D341Med (cell line): ENCODE measurements around the gene NOTCH2.
"Not testable (repeated sequence)": the region's sequence is repeated elsewhere in the genome, so short reads cannot be mapped to it uniquely, and the experiment has no call there.

ENCODE experiments used
- DNase-seq: peaks from one replicate; pipeline ENCODE4 v3.0.0; 2012; ENCODE audit warnings: low spot score

The NOTCH2 gene

DNA sequence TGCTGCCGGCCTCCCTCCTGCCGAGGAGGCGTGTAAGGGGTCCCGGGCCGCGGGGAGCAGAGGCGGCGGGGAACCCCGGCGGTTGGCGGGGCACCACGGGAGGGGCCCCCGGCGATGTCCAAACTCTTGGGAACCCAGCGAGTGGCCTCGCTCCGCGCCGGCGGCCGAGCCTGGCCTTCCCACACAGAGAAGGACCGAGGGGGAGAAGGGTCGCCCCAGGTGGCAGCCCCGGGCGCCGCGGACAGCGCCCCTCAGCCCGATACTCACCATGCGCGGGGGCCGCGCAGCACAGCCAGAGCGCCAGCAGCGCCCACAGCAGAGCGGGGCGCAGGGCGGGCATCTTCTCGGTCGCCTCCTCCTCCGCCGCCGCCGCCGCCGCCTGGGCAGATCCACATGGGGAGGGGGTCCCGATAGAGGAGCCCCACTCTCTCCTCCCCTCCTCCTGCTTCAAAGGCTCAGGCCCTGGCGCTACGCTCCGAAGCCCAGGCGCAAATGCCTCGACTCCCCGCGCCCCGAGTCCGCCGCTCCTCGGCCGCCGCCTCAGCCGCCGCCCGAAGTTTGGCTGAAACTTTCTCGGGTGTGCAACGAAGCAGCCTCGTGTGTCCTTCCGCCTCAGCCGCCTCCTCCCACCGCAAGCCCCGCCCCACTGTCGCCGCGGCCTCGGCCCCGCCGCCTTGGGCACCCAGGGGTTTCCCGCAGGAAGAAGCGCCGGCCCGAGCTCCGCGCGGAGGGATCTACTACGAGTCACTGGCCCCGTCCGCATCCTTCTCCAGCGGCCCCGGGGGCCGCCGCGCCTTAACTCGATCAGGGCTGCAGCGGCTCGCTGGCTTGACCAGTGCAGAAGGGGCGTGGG lies at the start of gene NOTCH2:
NOTCH2 (minus strand) TSS at position 596 of the 853 bp plus-strand sequence; CDS start at position 340, 256 bp downstream.
- DNase-seq: not testable (repeated sequence)

DNA sequence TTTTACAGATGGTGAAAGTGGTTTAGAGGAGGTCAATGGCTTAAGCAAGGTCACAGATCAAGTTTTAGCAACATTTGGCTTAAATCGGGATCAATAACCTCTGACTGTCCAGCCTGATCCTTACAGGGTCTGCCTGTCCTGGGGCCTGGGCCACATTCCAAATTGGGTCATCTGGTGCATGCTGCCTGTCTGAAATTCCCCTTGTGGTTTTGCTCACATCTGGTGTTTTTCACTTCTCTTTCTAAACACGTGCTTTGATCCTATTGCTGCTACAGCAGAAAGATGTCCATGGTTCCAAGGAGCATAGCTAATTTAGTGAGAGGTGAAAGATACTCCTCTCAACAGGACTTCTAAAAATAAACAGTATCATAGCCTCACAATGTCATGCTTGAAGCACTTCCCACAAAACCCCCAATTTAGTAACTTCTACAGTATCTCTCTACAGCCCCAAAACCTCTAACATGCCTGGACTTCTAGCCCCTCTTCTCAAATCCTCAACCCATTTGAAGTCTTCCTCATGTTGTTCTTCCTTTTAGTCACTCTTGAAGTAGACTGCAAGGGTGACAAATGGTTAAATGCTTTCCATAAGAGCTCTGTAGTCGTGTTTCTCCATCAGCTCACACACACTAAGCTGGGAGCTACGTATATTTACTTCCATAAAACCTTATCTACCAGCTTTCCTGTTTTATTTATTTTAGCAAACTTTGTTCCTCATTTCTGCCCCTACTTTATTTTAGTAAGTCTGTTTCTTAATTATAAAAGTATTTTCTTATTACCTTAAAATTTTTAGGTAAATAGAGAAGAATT lies 48.1 kb upstream of the NOTCH2 start:
- not testable (repeated sequence) for DNase-seq

DNA sequence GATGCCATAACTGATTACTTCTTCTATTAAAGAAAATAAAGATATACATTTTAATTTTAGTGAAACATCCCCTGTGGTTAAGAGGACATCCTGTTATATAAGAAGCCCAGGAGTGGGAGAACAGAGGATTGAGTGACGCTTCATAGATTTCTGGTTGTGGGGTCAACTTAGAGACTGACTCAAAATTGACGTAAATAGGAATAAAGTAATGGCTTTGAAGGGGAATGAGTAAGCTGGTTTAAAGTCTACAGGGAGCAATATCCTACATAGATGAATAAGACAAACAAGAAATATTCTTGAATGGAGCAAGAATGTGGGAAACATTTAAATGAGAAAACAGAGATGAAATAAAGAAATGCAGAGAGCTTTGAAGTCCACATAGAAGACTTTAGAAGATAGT lies 46.6 kb upstream of the NOTCH2 start:
- not testable (repeated sequence) for DNase-seq

DNA sequence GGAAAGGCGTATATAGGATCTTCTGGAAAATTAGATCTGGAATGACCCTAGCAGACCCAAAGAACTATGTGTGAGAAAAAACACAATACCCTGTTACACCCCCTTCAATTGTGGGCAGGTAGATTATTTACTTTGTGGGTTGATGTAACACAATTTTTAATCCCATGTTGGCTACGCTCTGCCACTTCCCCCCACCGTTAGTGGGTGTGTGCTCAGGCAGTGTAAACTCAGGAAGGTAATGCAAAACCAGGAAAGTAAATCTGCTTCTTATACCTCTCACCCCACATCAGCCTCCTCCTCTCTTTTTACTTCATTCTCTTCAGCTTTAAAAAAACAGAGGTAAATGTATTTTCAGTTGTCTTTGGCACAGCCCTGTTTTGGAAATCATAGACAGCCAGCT lies 43.7 kb upstream of the NOTCH2 start:
- DNase-seq: not testable (repeated sequence)

DNA sequence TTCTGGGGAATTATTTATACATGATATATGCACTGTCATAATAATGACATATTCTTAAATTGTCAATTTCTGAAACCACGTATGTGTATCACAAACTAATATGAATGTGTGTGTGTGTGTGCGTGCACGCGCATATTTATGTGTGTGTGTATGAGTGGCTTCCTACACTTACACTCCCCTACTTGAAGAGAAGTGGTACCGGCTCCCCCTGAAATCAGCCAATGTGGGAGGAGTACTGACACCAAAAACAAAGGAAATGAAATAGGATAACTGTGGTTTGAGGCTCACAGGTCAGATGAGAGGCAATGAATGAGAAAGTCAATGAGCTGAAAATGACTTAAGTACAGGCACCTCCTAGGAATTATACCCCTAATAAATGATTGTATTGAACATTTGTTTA lies 42.8 kb upstream of the NOTCH2 start:
- not testable (repeated sequence) for DNase-seq

DNA sequence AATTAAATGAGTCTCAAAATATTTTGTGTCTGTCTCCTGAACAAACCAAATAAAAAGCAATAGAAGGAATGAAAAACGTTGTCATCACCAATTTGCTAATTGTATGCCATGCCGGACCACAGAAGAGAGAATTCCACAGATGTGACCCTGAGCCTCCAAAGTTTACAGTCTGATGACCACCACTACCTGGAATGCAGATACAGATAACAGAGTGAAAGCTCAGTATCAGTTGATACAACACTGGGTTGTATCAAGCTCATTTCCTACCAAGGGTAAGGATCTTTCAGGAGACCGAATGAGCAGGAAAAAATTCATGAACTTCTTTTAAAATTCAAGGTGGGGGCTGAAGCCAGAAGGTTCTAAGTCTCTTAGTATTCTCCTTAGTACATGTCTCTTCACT lies 42.3 kb upstream of the NOTCH2 start:
- not testable (repeated sequence) for DNase-seq

DNA sequence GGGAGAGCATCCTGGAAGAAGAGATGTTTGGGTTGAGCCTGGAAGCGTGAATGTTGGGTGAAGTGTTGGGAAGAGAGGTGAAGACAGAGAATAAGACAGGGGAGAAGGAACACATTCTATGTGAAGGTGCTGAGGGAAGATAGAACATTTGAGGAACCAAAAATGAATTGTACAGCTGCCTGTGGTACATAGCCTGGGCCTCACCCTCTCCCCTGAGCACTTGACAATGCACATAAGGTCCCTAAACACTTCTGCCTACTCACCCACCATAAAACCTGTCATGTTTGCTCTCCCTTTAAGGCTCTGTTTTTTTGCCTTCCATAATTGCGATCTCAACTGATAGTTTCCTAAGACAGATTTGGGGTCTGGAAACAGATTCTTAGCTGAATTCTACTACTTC lies 41.5 kb upstream of the NOTCH2 start:
- not testable (repeated sequence) for DNase-seq

DNA sequence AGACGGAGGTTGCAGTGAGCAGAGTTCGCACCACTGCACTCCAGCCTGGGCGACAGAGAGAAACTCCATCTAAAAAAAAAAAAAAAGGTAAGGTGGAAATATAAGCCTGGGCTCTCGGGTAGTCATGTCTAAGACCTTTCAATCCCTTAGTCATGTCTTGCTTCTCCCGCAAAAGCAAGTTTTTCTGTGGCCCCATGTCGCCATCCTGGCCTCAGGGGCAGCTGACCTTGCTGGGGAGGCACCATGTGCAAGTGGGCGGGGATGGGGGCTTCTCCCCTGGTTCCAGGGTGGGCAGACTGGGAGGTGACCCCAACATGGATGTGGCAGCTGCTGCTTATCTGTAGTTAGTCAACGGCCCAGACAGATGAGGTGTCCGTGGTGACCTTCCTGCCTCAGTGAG lies 40.2 kb upstream of the NOTCH2 start:
- DNase-seq: not testable (repeated sequence)

DNA sequence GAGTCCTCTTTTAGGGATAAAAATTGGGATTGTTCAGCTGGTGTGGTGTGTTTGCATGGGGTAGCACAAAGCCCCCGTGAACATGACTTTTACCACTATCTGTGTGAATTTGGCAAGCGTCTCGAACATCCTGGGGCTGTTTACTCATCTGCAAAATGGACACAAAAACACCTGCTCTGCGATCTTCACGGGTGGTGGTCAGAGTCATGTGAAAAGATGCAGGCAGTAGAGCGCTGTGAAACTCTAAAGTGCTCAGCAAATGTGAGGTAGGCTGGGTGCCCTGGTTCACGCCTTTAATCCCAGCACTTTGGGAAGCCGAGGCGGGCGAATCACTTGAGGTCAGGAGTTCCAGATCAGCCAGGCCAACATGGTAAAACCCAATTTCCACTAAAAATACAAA lies 39.7 kb upstream of the NOTCH2 start:
- not testable (repeated sequence) for DNase-seq

DNA sequence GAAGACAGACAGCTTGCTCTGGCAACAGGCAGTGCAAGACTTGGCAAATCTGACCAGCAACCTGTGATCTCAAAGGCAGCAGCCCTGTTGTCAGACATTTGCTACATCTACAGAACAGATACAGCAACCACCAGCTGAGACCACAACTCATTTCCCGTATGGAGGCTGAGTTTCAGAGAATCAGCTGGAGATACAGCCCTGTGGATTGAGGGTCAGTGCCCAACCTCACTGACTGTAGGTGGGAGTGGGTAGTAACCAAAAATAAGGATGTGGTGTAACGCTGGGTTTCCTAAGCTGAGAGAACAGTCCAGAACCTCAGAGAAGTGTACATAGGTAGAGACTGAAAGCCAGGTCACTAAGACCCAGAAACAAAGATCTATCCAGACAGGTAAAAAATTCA lies 35.8 kb upstream of the NOTCH2 start:
- DNase-seq: not testable (repeated sequence)

DNA sequence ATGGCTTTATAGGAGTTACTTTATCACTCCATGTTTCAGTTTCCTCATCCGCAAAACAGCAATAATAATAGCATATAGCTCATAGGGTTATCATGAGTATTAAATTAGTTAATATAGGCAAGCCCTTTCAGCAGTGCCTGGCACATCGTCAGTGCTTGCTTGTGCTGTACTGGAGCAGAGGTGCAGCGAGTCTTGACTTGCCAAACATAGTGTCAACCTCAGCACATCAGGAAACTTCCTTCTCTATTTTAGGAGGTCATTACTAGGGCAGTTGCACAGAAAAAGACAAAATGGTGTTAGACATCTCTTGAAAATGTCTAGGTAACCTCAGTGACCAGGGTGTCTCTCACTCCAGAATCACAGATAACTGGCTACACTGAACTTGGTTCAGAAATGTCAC lies 34.3 kb upstream of the NOTCH2 start:
- DNase-seq: not testable (repeated sequence)

DNA sequence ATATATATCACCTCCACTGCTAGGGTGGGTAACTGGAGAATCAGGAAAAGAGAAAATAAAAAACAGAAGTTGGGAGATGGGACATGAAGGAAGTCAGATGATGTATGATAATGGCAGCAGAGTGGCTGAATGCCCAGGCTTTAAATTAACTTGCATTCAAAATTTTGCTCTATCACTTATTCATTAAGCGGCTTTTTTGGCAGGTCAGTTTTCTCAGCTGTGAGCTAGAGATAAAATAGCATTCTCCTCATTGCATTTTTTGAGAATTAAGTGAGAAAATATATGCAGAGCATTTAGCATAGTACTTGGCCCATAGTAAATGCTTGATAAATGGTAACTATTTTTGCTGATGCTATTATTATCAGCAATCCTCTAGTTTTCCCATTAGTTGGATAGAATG lies 32.1 kb upstream of the NOTCH2 start:
- not testable (repeated sequence) for DNase-seq

DNA sequence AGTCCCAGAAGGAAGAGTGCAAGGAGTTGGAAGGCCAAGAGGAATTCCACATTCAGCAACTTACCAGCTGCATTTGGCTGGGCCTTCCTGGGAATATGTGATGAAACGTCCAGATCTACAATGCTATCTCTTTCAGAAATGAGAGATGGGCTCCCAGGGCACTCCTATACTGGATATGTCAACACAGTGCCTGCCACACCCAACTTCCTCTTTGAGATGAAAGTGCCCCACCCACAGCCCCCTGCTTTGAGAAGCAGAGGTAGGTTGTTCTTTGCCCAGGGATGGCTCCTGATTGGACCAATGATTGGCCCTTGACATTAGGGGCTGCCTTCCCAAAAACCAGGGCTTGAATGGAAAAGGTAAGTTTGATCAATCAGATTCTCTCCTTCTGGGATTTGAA lies 31.1 kb upstream of the NOTCH2 start:
- not testable (repeated sequence) for DNase-seq

DNA sequence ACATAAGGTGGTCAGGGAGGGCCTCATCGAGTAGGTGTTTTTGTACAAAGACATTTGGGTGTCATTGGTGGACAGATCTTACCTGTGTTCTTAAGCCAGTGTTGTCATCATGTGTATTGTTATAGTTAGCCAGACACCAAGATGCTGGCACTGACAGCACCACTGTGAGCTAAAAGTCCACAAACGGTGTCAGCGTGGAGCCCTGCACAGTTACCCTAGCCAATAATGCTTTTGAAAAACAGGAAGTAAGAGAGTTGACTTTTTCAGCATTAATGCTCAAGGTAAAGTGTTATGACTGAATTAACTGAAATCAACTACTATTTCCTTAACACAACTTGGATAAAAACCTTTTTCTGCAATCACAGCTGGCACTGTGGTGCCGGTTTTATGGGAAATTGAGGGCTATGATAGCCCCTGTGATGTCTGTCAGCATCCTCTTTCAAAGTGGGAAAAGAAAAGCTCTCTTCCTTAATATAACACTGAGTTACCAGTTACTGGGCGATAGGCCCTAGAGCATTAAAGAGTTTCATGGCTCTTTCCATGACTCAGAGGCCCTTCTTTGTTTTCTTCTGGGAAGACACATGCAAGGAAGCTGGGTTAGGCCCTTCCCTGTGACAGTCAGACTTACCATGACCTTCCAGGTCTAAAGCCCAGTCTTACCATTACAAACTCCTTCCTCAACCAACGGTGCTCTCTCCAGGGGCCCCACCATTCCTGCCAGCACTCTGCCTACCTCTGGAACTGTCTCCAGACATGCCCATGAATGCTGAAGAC lies 29.7 kb upstream of the NOTCH2 start:
- not testable (repeated sequence) for DNase-seq

DNA sequence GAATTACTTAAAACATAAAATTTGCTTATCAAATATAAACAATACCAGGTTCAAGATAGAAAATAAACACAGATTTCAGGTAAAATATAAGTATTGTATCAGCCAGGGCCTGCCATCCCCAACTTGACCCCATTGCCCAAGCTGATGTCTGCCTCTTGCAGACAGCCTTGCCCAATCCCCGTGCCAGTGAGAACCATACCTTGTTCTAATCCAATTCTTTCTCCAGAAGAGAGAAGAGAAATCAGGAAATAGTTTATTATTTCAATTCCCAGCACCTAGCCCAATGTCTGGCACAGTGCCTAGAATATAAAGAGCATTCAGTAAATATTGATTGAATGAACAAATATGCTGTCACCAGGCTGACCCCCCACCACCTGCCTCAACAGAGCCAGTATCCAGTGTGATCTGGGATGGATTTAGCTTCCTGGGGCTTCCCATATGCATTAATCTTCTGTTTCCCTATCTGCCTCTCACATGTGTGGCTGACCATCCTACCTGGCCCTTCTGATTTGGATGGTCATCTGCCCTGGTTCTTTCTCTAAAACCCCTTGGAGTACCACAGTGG lies 27.6 kb upstream of the NOTCH2 start:
- DNase-seq: not testable (repeated sequence)

DNA sequence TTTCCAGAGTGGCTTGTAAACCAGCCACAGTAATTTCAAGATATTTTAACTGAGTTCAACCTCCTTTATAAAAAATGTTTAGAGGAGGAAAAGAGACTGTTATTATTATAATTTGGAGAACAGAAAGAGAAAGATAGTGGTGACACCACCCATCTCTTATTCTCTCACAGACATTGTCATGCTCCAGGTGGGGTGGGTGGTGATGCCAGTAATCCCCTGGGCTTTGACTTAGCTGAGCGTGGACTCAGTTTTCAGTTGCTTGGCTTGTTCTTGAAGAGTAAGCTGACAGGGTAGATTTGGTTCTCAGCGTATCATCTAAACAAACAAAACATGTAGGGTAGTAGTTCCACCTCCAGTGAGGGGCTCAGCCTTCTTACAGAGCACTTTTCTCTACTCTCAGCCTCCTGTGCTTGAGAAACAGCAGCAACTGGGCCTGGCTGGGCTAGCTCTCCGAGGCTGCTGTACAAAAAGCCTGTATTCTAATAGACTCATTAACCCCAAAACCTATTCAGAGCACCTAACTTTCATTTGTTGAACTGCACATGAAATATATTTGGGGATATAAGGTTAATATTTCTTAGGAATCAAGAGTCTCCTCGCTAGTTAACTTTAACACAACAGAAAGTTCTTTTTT lies 24.2 kb upstream of the NOTCH2 start:
- not testable (repeated sequence) for DNase-seq

DNA sequence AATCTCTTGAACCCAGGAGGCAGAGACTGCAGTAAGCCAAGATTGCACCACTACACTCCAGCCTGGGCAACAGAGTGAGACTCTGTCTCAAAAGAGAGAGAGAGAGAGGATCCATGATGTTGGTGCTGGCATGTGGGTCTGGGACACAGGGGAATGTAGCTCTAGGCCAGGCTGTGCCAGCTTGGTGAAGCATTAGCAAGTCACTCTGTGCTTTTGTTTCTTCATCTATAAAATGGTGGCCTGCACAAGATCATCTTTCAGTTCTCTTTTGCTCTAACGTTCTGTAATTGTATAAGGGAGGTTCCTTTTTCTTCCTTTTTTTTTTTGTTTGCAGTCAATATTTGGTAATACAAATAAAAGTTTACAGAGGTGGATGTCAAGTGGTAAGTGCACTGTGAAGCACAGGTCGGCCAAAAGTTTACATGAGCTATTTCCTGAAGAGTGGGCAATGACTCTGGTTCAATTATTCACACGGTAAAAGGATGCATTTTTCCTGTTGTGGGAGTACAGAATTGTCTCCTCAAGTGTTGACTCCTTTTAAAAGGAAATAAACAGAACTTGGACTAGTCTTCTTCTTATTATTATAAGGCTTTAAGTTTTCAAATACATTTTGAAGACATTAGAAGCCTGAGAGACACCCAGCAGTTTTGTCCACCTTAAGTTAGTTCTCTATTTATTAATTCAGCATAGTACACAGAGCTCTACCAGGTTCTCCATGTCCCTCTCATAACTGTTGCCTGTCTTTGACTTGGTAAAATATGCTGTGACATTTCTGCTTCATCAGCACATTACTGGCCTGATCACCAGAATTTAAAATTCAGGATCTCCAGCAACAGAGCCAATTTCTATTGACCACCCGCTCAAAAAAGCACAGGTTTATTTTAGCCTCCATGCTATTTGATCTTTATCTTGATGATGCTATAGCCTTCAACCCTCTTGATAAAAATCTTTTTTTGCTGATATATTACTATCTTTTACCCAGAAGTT lies 23.1 kb upstream of the NOTCH2 start:
- not testable (repeated sequence) for DNase-seq

DNA sequence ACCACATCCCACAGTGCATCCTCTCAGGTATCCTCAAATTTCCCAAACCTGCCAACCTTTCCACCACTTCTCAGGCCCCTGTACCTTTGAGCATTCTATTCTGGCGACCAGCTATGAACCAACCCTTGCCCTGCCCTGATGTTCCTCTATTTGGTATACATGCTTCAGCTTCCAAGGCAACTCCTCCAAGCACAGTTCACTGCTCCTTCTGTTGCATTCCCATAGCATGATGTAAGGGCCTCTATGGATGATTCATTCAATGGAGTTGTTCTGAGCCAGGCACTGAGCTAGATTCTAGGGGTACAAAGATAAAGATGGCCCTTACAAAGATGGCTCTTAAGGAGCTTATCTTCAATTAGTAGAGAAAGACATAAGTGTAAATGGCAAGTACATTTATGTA lies 21.4 kb upstream of the NOTCH2 start:
- DNase-seq: not testable (repeated sequence)

DNA sequence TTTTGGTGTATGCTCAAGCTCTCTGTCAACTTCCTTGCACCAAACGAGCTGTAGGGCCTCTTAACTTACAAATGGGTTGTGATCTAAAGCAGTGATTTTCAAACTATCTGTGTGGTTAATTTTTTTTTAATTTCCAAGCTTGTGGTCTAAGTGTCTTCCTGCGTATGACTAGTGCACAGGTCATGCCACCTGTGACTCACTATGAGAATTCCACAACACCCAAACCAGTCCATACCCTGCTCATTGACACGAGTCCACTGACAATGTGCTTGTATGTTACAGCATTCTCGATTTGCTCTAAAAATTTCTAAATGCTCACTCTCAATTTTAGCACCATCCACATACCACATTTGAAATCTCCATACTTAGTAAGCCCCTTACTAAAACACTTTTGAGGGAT lies 18.5 kb upstream of the NOTCH2 start:
- not testable (repeated sequence) for DNase-seq

DNA sequence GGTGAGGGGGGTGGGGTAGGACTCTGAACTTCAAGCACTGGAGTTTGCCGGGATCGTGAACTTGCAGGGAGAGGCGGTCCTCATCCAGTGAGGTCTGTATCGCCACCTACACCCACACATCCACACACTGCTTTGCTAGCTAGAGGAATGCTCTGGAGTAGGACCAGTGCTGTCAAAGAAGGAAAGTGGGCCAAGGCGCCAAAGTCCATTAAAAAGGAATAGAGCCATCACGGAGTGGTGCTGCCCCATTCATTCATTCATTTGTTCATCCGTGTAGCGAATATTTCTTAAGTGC lies 405 bp upstream of the NOTCH2 start:
- not testable (repeated sequence) for DNase-seq
